HEK293 (cell line): ENCODE results near the gene PLPP7.

Experiments used
- CTCF ChIA-PET: fragments of 350-600 bp; formaldehyde crosslinking; extraction: SDS; loops from one replicate; lab custom pipeline; 2021; ENCODE audit warnings: antibody characterized with exemption; lab: Yijun Ruan, JAX
- POLR2A ChIA-PET: fragments of 300-600 bp; formaldehyde crosslinking; extraction: SDS; loops from one replicate; lab custom pipeline; 2020; ENCODE audit warnings: antibody characterized with exemption, inconsistent platforms; lab: Yijun Ruan, JAX
- H3K27ac ChIP-seq: fragments of 200-500 bp; sonication (Bioruptor generic); 2 replicates; pipeline ENCODE4 v1.5.1; 2014; ENCODE audit warnings: low read depth, low read length, control low read depth, inconsistent platforms; ENCODE audit errors: extremely low read depth
- H3K36me3 ChIP-seq, 2 experiments: fragments of 200-500 bp in 1 of 2; sonication (Bioruptor generic) in 1 of 2; 1 replicate in 1 of 2; 2 replicates in 1 of 2; pipeline ENCODE4 v1.5.1; 2014 to 2017; ENCODE audit warnings: inconsistent platforms in 2 of 2, low read length in 2 of 2; ENCODE audit not compliant: control insufficient read depth in 2 of 2, insufficient read depth in 1 of 2
- H3K4me1 ChIP-seq: fragments of 200-500 bp; sonication (Bioruptor generic); 2 replicates; pipeline ENCODE4 v1.5.1; 2014; ENCODE audit warnings: mild to moderate bottlenecking, low read length, inconsistent platforms; ENCODE audit not compliant: control insufficient read depth, insufficient read depth
- H3K4me3 ChIP-seq: 2 replicates; pipeline ENCODE4 v1.5.1; 2011; ENCODE audit warnings: low read depth, mild to moderate bottlenecking, control low read depth, low read length, moderate library complexity
- H3K9me3 ChIP-seq: fragments of 200-500 bp; sonication (Bioruptor generic); 2 replicates; pipeline ENCODE4 v1.5.1; 2014; ENCODE audit warnings: low read depth, low read length, inconsistent platforms; ENCODE audit not compliant: control insufficient read depth, insufficient read depth
- EGR2 ChIP-seq: fragments of 450-650 bp; formaldehyde crosslinking; IDR thresholded peaks from 2 replicates; pipeline ENCODE4 v1.5.1; 2016; ENCODE audit warnings: low read depth, missing biosample characterization, missing genetic modification characterization
- HOXC10 ChIP-seq: sonication (generic); formaldehyde crosslinking; IDR thresholded peaks from 2 replicates; pipeline ENCODE4 v1.8.1; 2023; ENCODE audit warnings: mild to moderate bottlenecking, missing genetic modification reagents
- KLF1 ChIP-seq: fragments of 450-650 bp; formaldehyde crosslinking; IDR thresholded peaks from 2 replicates; pipeline ENCODE4 v1.5.1; 2016; ENCODE audit warnings: missing biosample characterization, missing genetic modification characterization
- PRDM6 ChIP-seq: fragments of 450-650 bp; formaldehyde crosslinking; IDR thresholded peaks from 2 replicates; pipeline ENCODE4 v1.5.1; 2017; ENCODE audit warnings: missing biosample characterization, missing genetic modification characterization
- TCF7L2 ChIP-seq: IDR thresholded peaks from 2 replicates; pipeline ENCODE4 v1.6.1; 2011; ENCODE audit warnings: low read depth, mild to moderate bottlenecking, inconsistent platforms, low read length, moderate library complexity, borderline replicate concordance
- ZBTB1 ChIP-seq: fragments of 450-650 bp; formaldehyde crosslinking; IDR thresholded peaks from 2 replicates; pipeline ENCODE4 v1.5.1; 2016; ENCODE audit warnings: missing biosample characterization, missing genetic modification characterization
- ZBTB8A ChIP-seq: fragments of 450-650 bp; formaldehyde crosslinking; IDR thresholded peaks from 2 replicates; pipeline ENCODE4 v1.5.1; 2016; ENCODE audit warnings: missing biosample characterization, missing genetic modification characterization
- ZFP41 ChIP-seq: fragments of 450-650 bp; formaldehyde crosslinking; IDR thresholded peaks from 2 replicates; pipeline ENCODE4 v1.5.1; 2016; ENCODE audit warnings: missing biosample characterization, missing genetic modification characterization, borderline replicate concordance
- ZFP69B ChIP-seq: fragments of 450-650 bp; formaldehyde crosslinking; IDR thresholded peaks from 2 replicates; pipeline ENCODE4 v1.5.1; 2016; ENCODE audit warnings: missing biosample characterization, missing genetic modification characterization
- ZNF24 ChIP-seq: fragments of 450-650 bp; formaldehyde crosslinking; IDR thresholded peaks from 2 replicates; pipeline ENCODE4 v1.5.1; 2016; ENCODE audit warnings: missing biosample characterization, missing genetic modification characterization
- ZNF335 ChIP-seq: fragments of 450-650 bp; formaldehyde crosslinking; conservative IDR thresholded peaks from 2 replicates; pipeline ENCODE4 v1.5.1; 2016; ENCODE audit warnings: missing biosample characterization, missing genetic modification characterization
- ZNF670 ChIP-seq: fragments of 450-650 bp; formaldehyde crosslinking; IDR thresholded peaks from 2 replicates; pipeline ENCODE4 v1.5.1; 2016; ENCODE audit warnings: missing biosample characterization, missing genetic modification characterization, low read depth
- ZNF701 ChIP-seq: fragments of 450-650 bp; formaldehyde crosslinking; IDR thresholded peaks from 2 replicates; pipeline ENCODE4 v1.5.1; 2016; ENCODE audit warnings: missing biosample characterization, missing genetic modification characterization
- ZNF76 ChIP-seq: fragments of 450-650 bp; formaldehyde crosslinking; IDR thresholded peaks from 2 replicates; pipeline ENCODE4; 2016; ENCODE audit warnings: low read depth, missing biosample characterization, missing genetic modification characterization, borderline replicate concordance
- ZNF768 ChIP-seq: fragments of 450-650 bp; formaldehyde crosslinking; IDR thresholded peaks from 2 replicates; pipeline ENCODE4 v1.5.1; 2018; ENCODE audit warnings: missing biosample characterization, mild to moderate bottlenecking, missing genetic modification characterization
- ZNF792 ChIP-seq: fragments of 450-650 bp; formaldehyde crosslinking; IDR thresholded peaks from 2 replicates; pipeline ENCODE4 v1.5.1; 2016; ENCODE audit warnings: missing biosample characterization, missing genetic modification characterization
- ZSCAN5A ChIP-seq: fragments of 450-650 bp; formaldehyde crosslinking; IDR thresholded peaks from 2 replicates; pipeline ENCODE4 v1.5.1; 2016; ENCODE audit warnings: missing biosample characterization, missing genetic modification characterization
- TF ChIP-seq, protein P1 (sequence below): fragments of 450-650 bp; formaldehyde crosslinking; conservative IDR thresholded peaks from 2 replicates; pipeline ENCODE4 v1.5.1; 2016; ENCODE audit warnings: low read depth, missing biosample characterization, missing genetic modification characterization
- TF ChIP-seq, protein P2 (sequence below): fragments of 450-650 bp; formaldehyde crosslinking; IDR thresholded peaks from 2 replicates; pipeline ENCODE4 v1.5.1; 2016; ENCODE audit warnings: missing biosample characterization, missing genetic modification characterization
- TF ChIP-seq, protein P3 (sequence below): fragments of 450-650 bp; formaldehyde crosslinking; IDR thresholded peaks from 2 replicates; pipeline ENCODE4; 2016; ENCODE audit warnings: missing biosample characterization, missing genetic modification characterization

Gene PLPP7

GRCh38 chr9:131312246-131312645 is 22.7 kb downstream of the PLPP7 start:
- ChIA-PET CTCF (interaction anchor here (0.6 to 1.9 kb wide), 2 partner anchors 24 to 34 kb away, joined by 4 to 6 read pairs; no protein-coding TSS in a partner anchor), POLR2A (interaction anchor here (0.6 kb wide), 2 partner anchors 9 to 34 kb away, joined by 4 read pairs; no protein-coding TSS in a partner anchor)
- Histone ChIP-seq H3K4me3 (no peak overlapping the region), H3K4me1 (no peaks in the 10 kb centered on the region), H3K9me3 (no peaks in the 10 kb centered on the region), H3K36me3 (no peaks in the 10 kb centered on the region), H3K27ac (no peak overlapping the region)
- no peak for TF ChIP-seq ZNF335 (tag by site-specific recombination)
- TF ChIP-seq, protein P1, sequence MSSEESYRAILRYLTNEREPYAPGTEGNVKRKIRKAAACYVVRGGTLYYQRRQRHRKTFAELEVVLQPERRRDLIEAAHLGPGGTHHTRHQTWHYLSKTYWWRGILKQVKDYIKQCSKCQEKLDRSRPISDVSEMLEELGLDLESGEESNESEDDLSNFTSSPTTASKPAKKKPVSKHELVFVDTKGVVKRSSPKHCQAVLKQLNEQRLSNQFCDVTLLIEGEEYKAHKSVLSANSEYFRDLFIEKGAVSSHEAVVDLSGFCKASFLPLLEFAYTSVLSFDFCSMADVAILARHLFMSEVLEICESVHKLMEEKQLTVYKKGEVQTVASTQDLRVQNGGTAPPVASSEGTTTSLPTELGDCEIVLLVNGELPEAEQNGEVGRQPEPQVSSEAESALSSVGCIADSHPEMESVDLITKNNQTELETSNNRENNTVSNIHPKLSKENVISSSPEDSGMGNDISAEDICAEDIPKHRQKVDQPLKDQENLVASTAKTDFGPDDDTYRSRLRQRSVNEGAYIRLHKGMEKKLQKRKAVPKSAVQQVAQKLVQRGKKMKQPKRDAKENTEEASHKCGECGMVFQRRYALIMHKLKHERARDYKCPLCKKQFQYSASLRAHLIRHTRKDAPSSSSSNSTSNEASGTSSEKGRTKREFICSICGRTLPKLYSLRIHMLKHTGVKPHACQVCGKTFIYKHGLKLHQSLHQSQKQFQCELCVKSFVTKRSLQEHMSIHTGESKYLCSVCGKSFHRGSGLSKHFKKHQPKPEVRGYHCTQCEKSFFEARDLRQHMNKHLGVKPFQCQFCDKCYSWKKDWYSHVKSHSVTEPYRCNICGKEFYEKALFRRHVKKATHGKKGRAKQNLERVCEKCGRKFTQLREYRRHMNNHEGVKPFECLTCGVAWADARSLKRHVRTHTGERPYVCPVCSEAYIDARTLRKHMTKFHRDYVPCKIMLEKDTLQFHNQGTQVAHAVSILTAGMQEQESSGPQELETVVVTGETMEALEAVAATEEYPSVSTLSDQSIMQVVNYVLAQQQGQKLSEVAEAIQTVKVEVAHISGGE, result no peak
- TF ChIP-seq ZNF670 (tag by site-specific recombination), result no peak
- TF ChIP-seq HOXC10 (CRISPR knock-in tag), result no peak
- TF ChIP-seq ZNF701, result no peak
- no peak for TF ChIP-seq ZNF24 (tag by site-specific recombination)
- TF ChIP-seq ZSCAN5A, result no peak
- no peak for TF ChIP-seq ZNF76 (tag by site-specific recombination)
- TF ChIP-seq TCF7L2, result no peak
- TF ChIP-seq ZNF792 (tag by site-specific recombination), result no peak
- no peak for TF ChIP-seq ZBTB8A

DNA sequence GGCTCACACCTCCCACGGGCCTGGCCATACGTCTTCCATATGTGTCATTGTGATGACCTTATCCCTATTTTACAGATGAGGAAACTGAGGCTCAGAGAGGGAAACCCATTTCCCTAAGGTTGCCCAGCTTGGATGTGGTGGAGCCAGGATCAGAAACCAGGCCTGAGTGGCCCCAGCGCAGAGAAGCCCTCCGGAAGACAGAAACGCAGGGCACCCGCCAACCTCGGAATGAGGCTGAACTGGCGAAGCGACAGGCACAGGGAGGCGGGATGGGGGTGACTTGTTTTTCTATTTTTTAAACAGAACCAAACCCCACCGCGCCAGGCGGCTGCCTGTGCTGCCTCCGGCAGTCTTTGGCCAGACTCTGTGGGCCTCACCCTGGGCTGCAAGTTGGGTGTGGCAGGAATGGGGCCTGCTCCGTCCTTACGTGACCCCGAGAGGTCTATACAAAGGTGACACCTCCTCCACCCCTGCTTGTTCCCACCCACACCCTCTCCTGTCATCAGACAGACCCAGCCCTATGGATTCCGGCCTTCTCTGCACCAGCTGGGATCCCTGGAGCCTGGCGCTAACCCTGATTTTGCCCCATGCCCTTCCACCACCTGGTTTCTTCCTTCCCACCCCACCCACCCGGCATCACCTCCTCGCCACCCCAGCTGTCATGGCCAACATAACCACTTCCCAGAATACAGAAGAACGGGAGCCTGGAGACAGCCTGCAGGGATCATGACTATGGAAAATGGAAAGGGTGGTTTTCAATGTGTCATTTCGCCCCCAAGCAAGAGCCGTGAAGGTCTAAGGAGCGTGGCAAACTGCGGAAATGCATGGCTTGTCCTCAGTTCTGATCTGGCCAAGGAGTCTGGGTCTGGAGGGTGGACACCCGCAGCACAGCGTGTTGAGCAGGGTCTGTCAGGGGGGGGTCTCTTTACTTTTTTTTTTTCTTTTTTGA is 23.6 kb downstream of the PLPP7 start:
- H3K4me1 ChIP-seq, result no peaks in the 10 kb centered on the region
- ChIA-PET CTCF (interaction anchor here (3.2 kb wide), 1 partner anchor 23 kb away, joined by 17 read pairs; no protein-coding TSS in a partner anchor), POLR2A (interaction anchor here (0.5 kb wide), 1 partner anchor 91 kb away, joined by 3 read pairs; no protein-coding TSS in a partner anchor)
- no peaks in the 10 kb centered on the region for H3K9me3 ChIP-seq
- no peak overlapping the region for H3K27ac ChIP-seq
- H3K4me3 ChIP-seq, result no peak overlapping the region
- no peaks in the 10 kb centered on the region for H3K36me3 ChIP-seq
- no peak for TF ChIP-seq ZFP69B (tag by site-specific recombination)
- TF ChIP-seq ZBTB1 (tag by site-specific recombination), result no peak
- 0 out of 2 replicates have a peak, but pooled peaks have one; percentile 48 for TF ChIP-seq ZNF768
- TF ChIP-seq EGR2, result peak; percentile 53; the same call in 1 of the 2 replicates
- TF ChIP-seq PRDM6, result no peak
- no peak for TF ChIP-seq TCF7L2
- no peak for TF ChIP-seq ZFP41 (tag by site-specific recombination)
- peak; percentile 66 for TF ChIP-seq KLF1 (tag by site-specific recombination)
- TF ChIP-seq, protein P2, sequence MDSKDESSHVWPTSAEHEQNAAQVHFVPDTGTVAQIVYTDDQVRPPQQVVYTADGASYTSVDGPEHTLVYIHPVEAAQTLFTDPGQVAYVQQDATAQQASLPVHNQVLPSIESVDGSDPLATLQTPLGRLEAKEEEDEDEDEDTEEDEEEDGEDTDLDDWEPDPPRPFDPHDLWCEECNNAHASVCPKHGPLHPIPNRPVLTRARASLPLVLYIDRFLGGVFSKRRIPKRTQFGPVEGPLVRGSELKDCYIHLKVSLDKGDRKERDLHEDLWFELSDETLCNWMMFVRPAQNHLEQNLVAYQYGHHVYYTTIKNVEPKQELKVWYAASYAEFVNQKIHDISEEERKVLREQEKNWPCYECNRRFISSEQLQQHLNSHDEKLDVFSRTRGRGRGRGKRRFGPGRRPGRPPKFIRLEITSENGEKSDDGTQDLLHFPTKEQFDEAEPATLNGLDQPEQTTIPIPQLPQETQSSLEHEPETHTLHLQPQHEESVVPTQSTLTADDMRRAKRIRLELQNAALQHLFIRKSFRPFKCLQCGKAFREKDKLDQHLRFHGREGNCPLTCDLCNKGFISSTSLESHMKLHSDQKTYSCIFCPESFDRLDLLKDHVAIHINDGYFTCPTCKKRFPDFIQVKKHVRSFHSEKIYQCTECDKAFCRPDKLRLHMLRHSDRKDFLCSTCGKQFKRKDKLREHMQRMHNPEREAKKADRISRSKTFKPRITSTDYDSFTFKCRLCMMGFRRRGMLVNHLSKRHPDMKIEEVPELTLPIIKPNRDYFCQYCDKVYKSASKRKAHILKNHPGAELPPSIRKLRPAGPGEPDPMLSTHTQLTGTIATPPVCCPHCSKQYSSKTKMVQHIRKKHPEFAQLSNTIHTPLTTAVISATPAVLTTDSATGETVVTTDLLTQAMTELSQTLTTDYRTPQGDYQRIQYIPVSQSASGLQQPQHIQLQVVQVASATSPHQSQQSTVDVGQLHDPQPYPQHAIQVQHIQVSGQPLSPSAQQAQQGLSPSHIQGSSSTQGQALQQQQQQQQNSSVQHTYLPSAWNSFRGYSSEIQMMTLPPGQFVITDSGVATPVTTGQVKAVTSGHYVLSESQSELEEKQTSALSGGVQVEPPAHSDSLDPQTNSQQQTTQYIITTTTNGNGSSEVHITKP, result peak; percentile 22; the same call in 1 of the 2 replicates
- TF ChIP-seq, protein P3, sequence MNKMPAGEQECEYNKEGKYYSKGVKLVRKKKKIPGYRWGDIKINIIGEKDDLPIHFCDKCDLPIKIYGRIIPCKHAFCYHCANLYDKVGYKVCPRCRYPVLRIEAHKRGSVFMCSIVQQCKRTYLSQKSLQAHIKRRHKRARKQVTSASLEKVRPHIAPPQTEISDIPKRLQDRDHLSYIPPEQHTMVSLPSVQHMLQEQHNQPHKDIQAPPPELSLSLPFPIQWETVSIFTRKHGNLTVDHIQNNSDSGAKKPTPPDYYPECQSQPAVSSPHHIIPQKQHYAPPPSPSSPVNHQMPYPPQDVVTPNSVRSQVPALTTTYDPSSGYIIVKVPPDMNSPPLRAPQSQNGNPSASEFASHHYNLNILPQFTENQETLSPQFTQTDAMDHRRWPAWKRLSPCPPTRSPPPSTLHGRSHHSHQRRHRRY (tag by site-specific recombination), result no peak
- 0 out of 2 replicates have a peak, but pooled peaks have one; percentile 21 for TF ChIP-seq ZNF335 (tag by site-specific recombination)
